ENCODE results near the gene LRP10. TPM values are rescaled to one million over a fixed set of nuclear protein-coding genes. Genes with fewer than 3 reads are reported as not detected.
A peak's percentile ranks its signal among the peaks of the same experiment; 100 is the strongest.

The LRP10 gene
- total RNA-seq, 1 donor from 2014 or later = 137 TPM

- peak overlapping the region; percentile 96 for H3K27ac ChIP-seq
- H3K4me3 ChIP-seq = no peak overlapping the region
- TF ChIP-seq POLR2AphosphoS5 (IDR thresholded peaks at IDR 0.05; ENCODE audit: insufficient read depth in 1 of 2, low read depth in 1 of 2) (no peak), POLR2A (IDR thresholded peaks at IDR 0.05) (no peak), CTCF (IDR thresholded peaks at IDR 0.05) (no peak)
- no peak for DNase-seq (ENCODE audit: extremely low spot score in 2 of 2)
- intact Hi-C loops (cut with DNase I) = no loop called here
- peaks cover 6 to 56% of the 10 kb centered on the region in 2 donors for H3K36me3 ChIP-seq
- peaks cover 83% of the 10 kb centered on the region for H3K4me1 ChIP-seq
- H3K27me3 ChIP-seq = no peaks in the 10 kb centered on the region
- no peaks in the 10 kb centered on the region for H3K9me3 ChIP-seq
Measured at GRCh38 chr14:22841311-22841710, 30.2 kb upstream of the LRP10 start.

DNA sequence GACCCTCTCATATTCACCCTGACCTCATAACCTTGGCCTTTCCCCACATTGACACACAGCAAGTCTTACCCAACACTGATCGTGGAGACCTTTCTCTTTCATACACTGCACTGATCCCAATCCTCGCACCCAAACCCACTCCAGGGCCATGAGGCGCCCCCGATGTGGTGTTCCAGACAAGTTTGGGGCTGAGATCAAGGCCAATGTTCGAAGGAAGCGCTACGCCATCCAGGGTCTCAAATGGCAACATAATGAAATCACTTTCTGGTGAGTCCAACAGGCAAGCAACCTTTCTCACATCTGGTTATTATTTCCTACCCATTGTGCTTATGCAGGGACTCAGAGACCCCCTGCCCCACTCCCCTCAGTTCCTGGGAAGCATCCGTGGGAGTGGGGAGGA, 29.8 kb upstream of the LRP10 start:
- TF ChIP-seq POLR2AphosphoS5 (IDR thresholded peaks at IDR 0.05; ENCODE audit: insufficient read depth in 1 of 2, low read depth in 1 of 2) = no peak
- TF ChIP-seq CTCF (IDR thresholded peaks at IDR 0.05) = no peak
- TF ChIP-seq POLR2A (IDR thresholded peaks at IDR 0.05) = no peak
- intact Hi-C loops (cut with DNase I) = no loop called here
- no peaks in the 10 kb centered on the region for H3K27me3 ChIP-seq
- H3K27ac ChIP-seq = peak overlapping the region; percentile 96
- H3K9me3 ChIP-seq = no peaks in the 10 kb centered on the region
- no peak for DNase-seq (ENCODE audit: extremely low spot score in 2 of 2)
- H3K4me3 ChIP-seq = no peak overlapping the region
- peaks cover 87% of the 10 kb centered on the region for H3K4me1 ChIP-seq
- H3K36me3 ChIP-seq = peaks cover 6 to 60% of the 10 kb centered on the region in 2 donors

- Histone ChIP-seq H3K4me3 (no peak overlapping the region), H3K27me3 (no peaks in the 10 kb centered on the region), H3K27ac (peak overlapping the region; percentile 96), H3K9me3 (no peaks in the 10 kb centered on the region), H3K36me3 (peaks cover 6 to 64% of the 10 kb centered on the region in 2 donors), H3K4me1 (peaks cover 94% of the 10 kb centered on the region)
- intact Hi-C loops (cut with DNase I) = no loop called here
- TF ChIP-seq POLR2AphosphoS5 (IDR thresholded peaks at IDR 0.05; ENCODE audit: insufficient read depth in 1 of 2, low read depth in 1 of 2) = peak in 1 of 2 donors; percentile 14
- TF ChIP-seq CTCF (IDR thresholded peaks at IDR 0.05) = no peak
- no peak for TF ChIP-seq POLR2A (IDR thresholded peaks at IDR 0.05)
- no peak for DNase-seq (ENCODE audit: extremely low spot score in 2 of 2)
Measured at GRCh38 chr14:22842211-22843122, 29.1 kb upstream of the LRP10 start.

DNA sequence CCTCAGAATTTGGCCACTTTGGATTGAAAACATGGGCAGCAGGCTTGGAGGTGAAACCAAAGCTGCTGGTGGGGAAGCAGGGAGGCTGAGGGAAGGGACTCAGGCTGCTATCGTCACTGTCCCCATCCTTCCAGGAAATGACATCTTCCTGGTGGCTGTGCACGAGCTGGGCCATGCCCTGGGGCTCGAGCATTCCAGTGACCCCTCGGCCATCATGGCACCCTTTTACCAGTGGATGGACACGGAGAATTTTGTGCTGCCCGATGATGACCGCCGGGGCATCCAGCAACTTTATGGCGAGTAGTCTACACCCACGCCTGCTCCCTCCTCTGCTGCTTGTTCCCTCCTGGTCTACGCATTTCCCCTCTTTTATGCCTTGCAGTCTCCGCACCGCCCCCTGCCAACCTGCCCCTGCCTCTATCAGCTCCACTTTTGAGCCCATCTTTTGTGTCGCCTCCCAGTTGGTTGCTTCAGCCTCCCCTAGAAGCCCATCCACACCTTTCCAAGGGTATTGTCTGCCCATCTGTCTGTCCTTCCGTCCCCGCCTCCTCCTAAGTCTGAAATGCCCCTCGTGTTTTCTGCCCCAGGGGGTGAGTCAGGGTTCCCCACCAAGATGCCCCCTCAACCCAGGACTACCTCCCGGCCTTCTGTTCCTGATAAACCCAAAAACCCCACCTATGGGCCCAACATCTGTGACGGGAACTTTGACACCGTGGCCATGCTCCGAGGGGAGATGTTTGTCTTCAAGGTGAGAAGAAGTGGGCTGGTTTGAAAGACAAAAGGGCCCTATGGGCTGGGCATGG, 28.2 kb upstream of the LRP10 start:
- Histone ChIP-seq H3K36me3 (peaks cover 6 to 64% of the 10 kb centered on the region in 2 donors), H3K9me3 (no peaks in the 10 kb centered on the region), H3K4me1 (peaks cover 99% of the 10 kb centered on the region), H3K27me3 (no peaks in the 10 kb centered on the region), H3K27ac (peak overlapping the region; percentile 96), H3K4me3 (no peak overlapping the region)
- intact Hi-C loops (cut with DNase I) = no loop called here
- TF ChIP-seq POLR2AphosphoS5 (IDR thresholded peaks at IDR 0.05; ENCODE audit: insufficient read depth in 1 of 2, low read depth in 1 of 2) (no peak), CTCF (IDR thresholded peaks at IDR 0.05) (no peak), POLR2A (IDR thresholded peaks at IDR 0.05) (no peak)
- DNase-seq (ENCODE audit: extremely low spot score in 2 of 2) = no peak

All from vagina (tissue), 2 donors.